Measurements from ENCODE around the gene CPHXL.

CPHXL gene

DNA sequence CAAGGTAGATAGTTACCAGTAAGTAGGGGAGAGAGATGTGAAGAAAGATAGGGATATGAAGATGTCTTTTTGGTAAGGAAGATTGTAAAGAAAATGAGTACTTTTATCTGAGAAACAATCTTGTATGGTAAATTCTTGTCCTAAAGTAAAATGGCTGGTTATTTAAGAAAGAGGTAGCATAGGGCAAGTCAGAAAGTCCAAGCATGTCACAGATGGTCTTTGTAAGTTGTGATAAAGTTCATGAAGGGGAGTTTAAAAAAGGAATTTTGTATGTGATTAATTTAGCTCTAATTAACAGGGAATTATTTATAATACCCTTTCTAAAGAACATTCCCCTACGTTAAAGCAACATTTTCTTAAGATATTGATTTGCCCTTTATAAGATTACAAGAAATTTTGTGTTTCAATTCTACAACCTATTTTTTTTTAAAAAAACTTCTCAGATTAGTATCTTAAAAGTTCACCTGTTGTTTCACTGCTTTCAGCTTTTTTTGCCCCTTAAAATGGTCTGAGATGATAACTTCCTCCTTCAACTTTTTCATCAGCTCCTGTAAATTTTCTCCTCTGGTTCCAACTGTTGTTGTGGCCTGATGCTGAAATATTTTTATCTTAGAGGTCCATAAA is 16.2 kb upstream of the CPHXL start:
- no peak for DNase-seq (ENCODE audit: low read depth)
- TF ChIP-seq, protein P1, sequence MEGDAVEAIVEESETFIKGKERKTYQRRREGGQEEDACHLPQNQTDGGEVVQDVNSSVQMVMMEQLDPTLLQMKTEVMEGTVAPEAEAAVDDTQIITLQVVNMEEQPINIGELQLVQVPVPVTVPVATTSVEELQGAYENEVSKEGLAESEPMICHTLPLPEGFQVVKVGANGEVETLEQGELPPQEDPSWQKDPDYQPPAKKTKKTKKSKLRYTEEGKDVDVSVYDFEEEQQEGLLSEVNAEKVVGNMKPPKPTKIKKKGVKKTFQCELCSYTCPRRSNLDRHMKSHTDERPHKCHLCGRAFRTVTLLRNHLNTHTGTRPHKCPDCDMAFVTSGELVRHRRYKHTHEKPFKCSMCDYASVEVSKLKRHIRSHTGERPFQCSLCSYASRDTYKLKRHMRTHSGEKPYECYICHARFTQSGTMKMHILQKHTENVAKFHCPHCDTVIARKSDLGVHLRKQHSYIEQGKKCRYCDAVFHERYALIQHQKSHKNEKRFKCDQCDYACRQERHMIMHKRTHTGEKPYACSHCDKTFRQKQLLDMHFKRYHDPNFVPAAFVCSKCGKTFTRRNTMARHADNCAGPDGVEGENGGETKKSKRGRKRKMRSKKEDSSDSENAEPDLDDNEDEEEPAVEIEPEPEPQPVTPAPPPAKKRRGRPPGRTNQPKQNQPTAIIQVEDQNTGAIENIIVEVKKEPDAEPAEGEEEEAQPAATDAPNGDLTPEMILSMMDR (IDR thresholded peaks at IDR 0.05; ENCODE audit: low read depth, low read length, missing control alignments), result no peak
- no peak overlapping the region for H3K4me3 ChIP-seq (ENCODE audit: low read depth, low read length)

DNA sequence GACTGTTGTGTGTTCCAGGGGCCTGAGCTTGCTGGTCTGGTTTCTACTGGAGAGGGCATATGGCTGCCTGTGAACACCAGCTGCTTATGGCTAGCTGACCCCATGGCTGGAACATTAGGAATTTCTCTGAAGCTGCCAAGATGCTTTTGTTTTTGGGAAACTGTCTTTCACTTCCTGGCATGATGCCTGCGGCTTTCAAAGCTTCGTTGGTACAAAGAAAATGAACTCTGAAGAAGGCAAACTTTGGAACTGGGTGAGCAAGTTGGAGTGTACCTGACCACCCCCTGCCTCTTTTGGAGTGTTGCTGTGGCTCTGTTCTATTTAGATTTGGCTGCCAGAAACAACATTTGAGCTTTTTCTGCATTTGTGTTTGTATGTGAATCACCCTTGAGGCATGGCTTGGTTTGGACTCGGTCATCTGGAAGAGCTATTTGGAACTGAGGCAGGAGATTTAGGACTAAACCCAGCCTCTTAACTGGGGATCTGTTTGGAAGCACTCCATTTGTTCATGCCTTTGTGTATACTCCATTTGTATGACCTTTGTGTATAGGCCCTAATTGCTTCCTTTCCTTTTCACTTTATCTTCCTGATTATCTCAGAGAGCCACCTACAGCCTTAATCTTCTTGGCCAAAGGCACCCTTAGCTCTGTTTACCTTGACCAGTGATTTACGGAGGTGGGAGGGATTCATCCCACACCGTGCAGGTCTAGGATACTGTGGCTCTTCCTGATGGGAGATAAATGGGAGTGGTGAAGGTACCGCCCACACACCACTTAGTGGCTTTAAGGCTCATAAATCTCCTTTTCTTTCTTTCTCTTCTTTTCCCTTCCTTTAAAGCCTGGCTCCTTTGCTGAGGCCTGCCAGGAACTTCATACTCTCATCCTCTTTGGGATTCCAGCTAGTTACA is 7.3 kb upstream of the CPHXL start:
- DNase-seq (ENCODE audit: low read depth), result no peak
- no peak overlapping the region for H3K4me3 ChIP-seq (ENCODE audit: low read depth, low read length)
- TF ChIP-seq, protein P1 (IDR thresholded peaks at IDR 0.05; ENCODE audit: low read depth, low read length, missing control alignments), result no peak

DNA sequence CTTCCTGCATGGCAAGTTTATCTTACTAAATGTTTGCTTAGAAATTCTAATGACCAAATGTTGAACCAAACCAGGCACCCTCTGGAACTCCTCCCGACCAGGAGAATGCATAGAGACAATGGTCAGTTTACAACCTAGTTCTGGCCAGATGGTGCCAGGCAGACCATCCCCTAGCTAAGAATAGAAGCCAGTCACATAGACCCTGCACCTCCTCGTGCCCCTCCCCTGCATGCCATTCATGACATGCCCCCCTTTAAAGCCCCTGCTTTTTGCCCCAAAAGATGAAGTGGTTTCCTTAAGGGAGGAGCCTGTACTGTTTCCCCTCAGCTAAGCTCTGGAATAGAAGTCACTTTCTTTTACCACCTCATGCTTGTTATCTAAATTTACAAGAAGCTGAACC is 6.6 kb upstream of the CPHXL start:
- TF ChIP-seq, protein P1 (IDR thresholded peaks at IDR 0.05; ENCODE audit: low read depth, low read length, missing control alignments), result no peak
- DNase-seq (ENCODE audit: low read depth), result no peak
- no peak overlapping the region for H3K4me3 ChIP-seq (ENCODE audit: low read depth, low read length)

DNA sequence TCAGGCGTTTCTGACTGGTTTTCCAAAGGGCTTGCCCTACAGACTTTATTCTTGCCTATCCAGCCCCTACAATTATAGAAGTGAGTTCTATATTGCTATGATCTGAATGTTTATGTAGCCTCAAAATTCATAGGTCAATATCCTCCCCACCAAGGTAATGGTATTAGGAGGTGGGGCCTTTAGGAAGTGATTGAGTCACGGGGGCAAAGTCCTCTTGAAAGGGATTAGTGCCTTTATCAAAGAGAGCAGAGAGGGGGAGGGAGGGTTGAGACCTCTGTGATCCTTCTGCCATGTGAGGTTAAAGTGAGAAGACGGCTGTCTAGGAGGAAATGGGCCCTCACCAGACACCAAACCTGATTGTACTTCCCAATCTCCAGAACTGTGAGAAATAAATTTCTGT is 931 bp upstream of the CPHXL start:
- no peak overlapping the region for H3K4me3 ChIP-seq (ENCODE audit: low read depth, low read length)
- TF ChIP-seq, protein P1 (IDR thresholded peaks at IDR 0.05; ENCODE audit: low read depth, low read length, missing control alignments), result no peak
- DNase-seq (ENCODE audit: low read depth), result no peak

DNA sequence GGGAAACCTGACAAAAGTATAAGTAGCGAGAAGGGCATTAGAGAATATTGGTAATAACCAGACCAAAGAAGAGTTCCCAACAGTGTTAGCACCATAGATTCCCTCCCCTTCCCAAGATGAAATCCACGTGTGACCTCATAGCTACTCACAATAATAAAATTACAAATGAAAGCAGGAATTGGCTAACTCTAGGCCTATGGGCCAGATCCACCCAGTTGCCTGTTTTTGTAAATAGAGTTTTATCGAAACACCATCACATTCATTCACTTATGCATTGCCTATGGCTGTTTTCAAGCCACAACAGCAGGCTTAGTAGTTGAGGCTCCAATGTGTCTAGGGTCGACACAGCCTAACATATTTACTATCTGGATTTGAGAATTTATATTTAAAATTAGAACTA is 7.8 kb downstream of the CPHXL start:
- TF ChIP-seq, protein P1 (IDR thresholded peaks at IDR 0.05; ENCODE audit: low read depth, low read length, missing control alignments), result no peak
- DNase-seq (ENCODE audit: low read depth), result no peak
- H3K4me3 ChIP-seq (ENCODE audit: low read depth, low read length), result no peak overlapping the region

DNA sequence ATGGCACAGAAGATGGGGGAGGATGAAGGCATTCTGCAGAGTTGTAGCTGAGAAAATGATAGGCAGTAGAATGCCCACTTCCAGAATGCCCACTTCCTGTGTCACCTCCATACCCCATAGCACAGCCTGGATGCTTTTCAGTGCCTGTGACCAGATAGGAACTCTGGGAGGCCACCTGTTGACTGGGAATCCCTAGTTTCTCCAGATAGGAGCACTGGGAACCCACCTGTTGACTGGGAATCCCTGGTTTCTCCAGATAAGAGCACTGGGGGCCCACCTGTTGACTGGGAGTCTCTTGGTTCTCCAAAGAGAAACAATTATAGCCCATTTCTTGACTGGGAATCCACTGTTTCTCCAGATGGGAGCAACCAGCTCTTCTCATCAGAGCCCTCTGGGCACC is 11.6 kb downstream of the CPHXL start:
- TF ChIP-seq, protein P1 (IDR thresholded peaks at IDR 0.05; ENCODE audit: low read depth, low read length, missing control alignments), result no peak
- DNase-seq (ENCODE audit: low read depth), result no peak
- no peak overlapping the region for H3K4me3 ChIP-seq (ENCODE audit: low read depth, low read length)
